ENCODE measurements around the gene TRAF4.
"Not testable (repeated sequence)": the region's sequence is repeated elsewhere in the genome, so short reads cannot be mapped to it uniquely, and the experiment has no call there.

DNA sequence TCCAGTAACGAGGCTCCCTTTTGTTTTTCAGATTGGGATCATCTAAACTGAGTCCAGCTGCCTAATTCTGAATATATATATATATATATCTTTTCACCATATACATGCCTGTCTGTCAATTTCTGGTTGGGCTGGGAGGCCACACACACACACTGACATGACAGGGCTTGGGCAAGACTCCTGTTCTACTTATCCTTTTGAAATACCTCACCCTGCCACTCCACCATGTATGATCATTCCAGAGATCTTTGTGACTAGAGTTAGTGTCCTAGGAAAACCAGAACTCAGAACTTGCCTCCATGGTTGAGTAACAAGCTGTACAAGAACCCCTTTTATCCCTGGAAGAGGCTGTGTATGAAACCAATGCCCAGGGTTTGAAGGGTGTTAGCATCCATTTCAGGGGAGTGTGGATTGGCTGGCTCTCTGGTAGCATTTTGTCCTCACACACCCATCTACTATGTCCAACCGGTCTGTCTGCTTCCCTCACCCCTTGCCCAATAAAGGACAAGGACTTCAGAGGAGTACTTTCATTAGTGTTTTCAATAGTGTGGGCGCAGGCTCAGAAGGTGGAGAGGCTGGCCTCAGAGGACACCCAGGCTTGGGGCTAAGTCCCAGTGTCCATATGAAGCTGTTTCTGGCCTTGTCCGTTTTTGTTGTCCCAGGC is 19.8 kb upstream of the TRAF4 start:
- TF ChIP-seq SP1 (IDR thresholded peaks at IDR 0.05); L3MBTL2 (conservative IDR thresholded peaks at IDR 0.05); NFRKB (IDR thresholded peaks at IDR 0.05): not testable (repeated sequence)

All from HEK293T (cell line).